Heart right ventricle (tissue), 16 donors: ENCODE data around the gene PTPRD. TPM values are rescaled to one million over a fixed set of nuclear protein-coding genes. Genes with fewer than 3 reads are reported as not detected.

Experiments used
- ATAC-seq, 8 donors: fragments of 200-7000 bp; cut with Tn5 transposase; one replicate each; pipeline ENCODE4 v1.9.1; 2020; ENCODE audit warnings: mild to moderate bottlenecking in 8 of 8, moderate library complexity in 8 of 8, moderate number of reproducible peaks in 1 of 8
- DNase-seq, 2 donors: peaks; one replicate each; pipeline ENCODE4 v3.0.0-alpha.2; 2020
- H3K27ac ChIP-seq, 10 donors: fragments of 200-600 bp; sonication (generic) in 2 of 10; one replicate each; pipeline versions ENCODE4 v1.5.0 to v1.8.0; 2020 to 2022; ENCODE audit warnings: mild to moderate bottlenecking in 3 of 10
- H3K27me3 ChIP-seq, 7 donors: fragments of 200-600 bp; one replicate each; pipeline ENCODE4 v1.8.0; 2021 to 2022; ENCODE audit warnings: mild to moderate bottlenecking in 2 of 7
- H3K36me3 ChIP-seq, 9 donors: fragments of 200-600 bp; sonication (generic) in 1 of 9; one replicate each; pipeline versions ENCODE4 v1.5.0 to v1.8.0; 2020 to 2022; ENCODE audit warnings: mild to moderate bottlenecking in 2 of 9
- H3K4me1 ChIP-seq, 9 donors: fragments of 200-600 bp; sonication (generic) in 1 of 9; one replicate each; pipeline versions ENCODE4 v1.5.0 to v1.8.0; 2020 to 2022; ENCODE audit warnings: mild to moderate bottlenecking in 4 of 9
- H3K4me3 ChIP-seq, 10 donors: fragments of 200-600 bp; sonication (generic) in 2 of 10; one replicate each; pipeline versions ENCODE4 v1.5.0 to v1.8.0; 2020 to 2022; ENCODE audit warnings: mild to moderate bottlenecking in 7 of 10, moderate library complexity in 2 of 10
- H3K9me3 ChIP-seq, 11 donors: fragments of 200-600 bp in 10 of 11; sonication (generic) in 2 of 11; one replicate each; pipeline versions ENCODE4 v1.5.0 to v1.8.0; 2013 to 2022; ENCODE audit warnings: mild to moderate bottlenecking in 2 of 11, control low read depth in 1 of 11, moderate library complexity in 1 of 11
- CTCF ChIP-seq, 9 donors: fragments of 200-600 bp; sonication (generic) in 2 of 9; IDR thresholded peaks; one replicate each; pipeline versions ENCODE4 v1.5.0 to v1.8.0; 2021 to 2022; ENCODE audit warnings: antibody characterized with exemption in 9 of 9, mild to moderate bottlenecking in 5 of 9, moderate library complexity in 1 of 9
- WGBS, 2 donors: extraction: QIAGEN DNeasy Blood & Tissue Kit; methylation state at CpG; one replicate each; pipeline ENCODE4 v1.1.7; 2013; ENCODE audit warnings: inconsistent platforms in 1 of 2; 5-methylcytosine and 5-hydroxymethylcytosine counted together
- intact Hi-C, 10 donors: fragments of 100-400 bp; cut with DNase I; formaldehyde crosslinking; loops; one replicate each; pipeline versions ENCODE4 v1.11.1 to v1.14.2; 2022
- polyA plus RNA-seq, 2 donors: library from polyadenylated mRNA; stranded (reverse); fragments of 200-250 nt; gene quantifications; one replicate each; pipeline ENCODE4 v1.2.3, GENCODE V29; 2013
- total RNA-seq, 10 donors: library from RNA; stranded (reverse); fragmentation: NEBNext Ultra II Directional in 3 of 10; extraction: Animal tissue kit (Norgen Biotek cat#: 25700) in 3 of 10; gene quantifications; one replicate each; pipeline versions ENCODE4 v1.2.1 to v1.2.4, GENCODE V29; 2021 to 2023
- donor health status: Arrhythmogenic right ventricular cardiomyopathy.
- donor health status: ischemic (EF 13 %, LVEDD 7.1; RV severe dilation, severe dysfunction).
- donor health status: healthy with polysubstance abuse.
- donor health status: DM: no; HTN: yes; CAD: no.
- donor health status: DM: no; HTN: no; CAD: no.
- donor health status: ischemic (EF 25% LVEDD 6.9; RV normal size, moderate dysfunction).
- donor health status: ischemic (EF 25% LVEDD 5.7; RV mildly dilated, moderate dysfunction).
- donor health status: healthy.
- donor health status: DM: yes; HTN: yes; CAD: no.
- donor health status: Ischemic cardiomyopathy.
- donor health status: ischemic (EF 35%, LVEDD 5.7; RV mildly dilated, moderate dysfunction).
- donor health status: nonischemic (EF 11% LVEDD 7.7; RV severe dilation, severe dysfunction).
- donor health status: DM: yes; HTN: yes; CAD: no.
- donor health status: PGD.
- donor health status: ischemic (EF 29% LVEDD 5.4; RV normal size, mild dysfunction).
- donor health status: nonischemic (EF 23%, LVEDD 6.1; RV moderate dilation, normal function).

The PTPRD gene
- total and polyA plus RNA-seq, 12 donors = 1.4 to 25.2 (median 13.0) TPM

GRCh38 chr9:8750639-8751051 is 1862.2 kb downstream of the PTPRD start:
- H3K9me3 ChIP-seq = peaks cover 0 to 8% (median 0%) of the 10 kb centered on the region in 11 donors
- H3K4me3 ChIP-seq = no peak overlapping the region
- intact Hi-C loops = no loop called here
- peaks cover 0 to 11% (median 7%) of the 10 kb centered on the region in 9 donors for H3K4me1 ChIP-seq
- WGBS, 2 donors = 0 to 7% methylated on average over 2 of the region's 2 CpGs
- H3K36me3 ChIP-seq = no peaks in the 10 kb centered on the region
- ATAC-seq (peak in 3 of 8 donors; percentile 48 to 67 (median 64)), DNase-seq (no peak)
- H3K27me3 ChIP-seq = no peaks in the 10 kb centered on the region
- no peak for TF ChIP-seq CTCF (IDR thresholded peaks at IDR 0.05)
- no peak overlapping the region for H3K27ac ChIP-seq

- ATAC-seq (no peak), DNase-seq (no peak)
- Histone ChIP-seq H3K4me1 (peaks cover 0 to 3% (median 0%) of the 10 kb centered on the region in 9 donors), H3K36me3 (no peaks in the 10 kb centered on the region), H3K27ac (no peak overlapping the region), H3K27me3 (no peaks in the 10 kb centered on the region), H3K4me3 (no peak overlapping the region), H3K9me3 (no peaks in the 10 kb centered on the region)
- intact Hi-C loops = no loop called here
- WGBS, 2 donors = 86 to 88% methylated on average over 5 of the region's 5 CpGs
- TF ChIP-seq CTCF (IDR thresholded peaks at IDR 0.05) = no peak
Observed at GRCh38 chr9:8745347-8745746, 1867.5 kb downstream of the PTPRD start.

- TF ChIP-seq CTCF (IDR thresholded peaks at IDR 0.05) = no peak
- intact Hi-C loops = loop anchor here in 2 of 10 donors (5.0 to 10.0 kb wide), 2 partner anchors 48 to 64 kb away; no protein-coding TSS in a partner anchor
- Histone ChIP-seq H3K9me3 (no peaks in the 10 kb centered on the region), H3K36me3 (no peaks in the 10 kb centered on the region), H3K27me3 (no peaks in the 10 kb centered on the region), H3K4me3 (no peak overlapping the region), H3K4me1 (peaks cover 0 to 5% (median 0%) of the 10 kb centered on the region in 9 donors), H3K27ac (no peak overlapping the region)
- no peak for ATAC-seq
- no peak for DNase-seq
- WGBS, 2 donors = 66 to 75% methylated on average over 2 of the region's 2 CpGs
Observed at GRCh38 chr9:8738945-8739344, 1873.9 kb downstream of the PTPRD start.

GRCh38 chr9:8736805-8737204 is 1876.0 kb downstream of the PTPRD start:
- no peak for ATAC-seq
- intact Hi-C loops = loop anchor here in 2 of 10 donors (5.0 to 10.0 kb wide), 2 partner anchors 50 to 62 kb away; no protein-coding TSS in a partner anchor
- no peak for TF ChIP-seq CTCF (IDR thresholded peaks at IDR 0.05)
- Histone ChIP-seq H3K9me3 (no peaks in the 10 kb centered on the region), H3K27me3 (no peaks in the 10 kb centered on the region), H3K4me3 (no peak overlapping the region), H3K27ac (no peak overlapping the region), H3K4me1 (peaks cover 0 to 13% (median 0%) of the 10 kb centered on the region in 9 donors), H3K36me3 (no peaks in the 10 kb centered on the region)
- DNase-seq = no peak
- 76 to 78% methylated on average over 5 of the region's 5 CpGs for WGBS, 2 donors
